Kidney (tissue), 14 donors: ENCODE measurements around the gene RAD51B. TPM values are rescaled to one million over a fixed set of nuclear protein-coding genes. Genes with fewer than 3 reads are reported as not detected.

Experiments
- DNase-seq, 5 donors: peaks; one replicate each; pipeline ENCODE4 v3.0.0-alpha.2; 2013 to 2020
- FAIRE-seq: peaks from 2 replicates; lab custom pipeline; 2012; peaks lifted over from hg19 to GRCh38; lab: Jason Lieb, UNC
- H3K27ac ChIP-seq, 2 donors: one replicate each; pipeline ENCODE4 v1.7.0; 2013; ENCODE audit warnings: low read depth in 2 of 2, low read length in 2 of 2, inconsistent platforms in 1 of 2
- H3K27me3 ChIP-seq: one replicate; pipeline ENCODE4 v1.7.1; 2013; ENCODE audit warnings: low read length, inconsistent platforms; ENCODE audit not compliant: control insufficient read depth, insufficient read depth
- H3K36me3 ChIP-seq, 3 donors: one replicate each; pipeline versions ENCODE4 v1.7.0 to v1.7.1; 2013; ENCODE audit warnings: low read length in 3 of 3, control low read depth in 1 of 3, inconsistent platforms in 1 of 3; ENCODE audit not compliant: insufficient read depth in 3 of 3, control insufficient read depth in 2 of 3
- H3K4me1 ChIP-seq, 3 donors: one replicate each; pipeline versions ENCODE4 v1.7.0 to v1.7.1; 2013; ENCODE audit warnings: low read length in 3 of 3, inconsistent platforms in 1 of 3, low read depth in 1 of 3; ENCODE audit not compliant: control insufficient read depth in 2 of 3, insufficient read depth in 2 of 3
- H3K4me3 ChIP-seq, 3 donors: one replicate each; pipeline versions ENCODE4 v1.7.0 to v1.8.1; 2013; ENCODE audit warnings: low read length in 3 of 3, control low read depth in 1 of 3, inconsistent platforms in 1 of 3
- H3K9ac ChIP-seq, 3 donors: one replicate each; pipeline versions ENCODE4 v1.7.0 to v1.7.1; 2013; ENCODE audit warnings: low read length in 3 of 3, control low read depth in 1 of 3, inconsistent platforms in 1 of 3
- H3K9me3 ChIP-seq, 3 donors: one replicate each; pipeline versions ENCODE4 v1.7.0 to v1.7.1; 2013; ENCODE audit warnings: low read length in 3 of 3, control low read depth in 1 of 3, inconsistent platforms in 1 of 3; ENCODE audit not compliant: control insufficient read depth in 2 of 3, insufficient read depth in 1 of 3
- intact Hi-C: fragments of 100-400 bp; cut with DNase I; formaldehyde crosslinking; loops from one replicate; pipeline ENCODE4 v1.11.1; 2022
- polyA plus RNA-seq: library from polyadenylated mRNA; stranded (reverse); fragments of 350-450 nt; fragmentation: Illumina TruSeq; extraction: RNeasy Lipid Tissue Mini Kit (QIAGEN cat#74804); gene quantifications from one replicate; pipeline ENCODE4 v1.2.3, GENCODE V29; 2014; ENCODE audit warnings: low read depth, low replicate concordance; ENCODE audit not compliant: insufficient read depth
- total RNA-seq: library from RNA; stranded (reverse); fragmentation: NEBNext Ultra II Directional; extraction: Animal tissue kit (Norgen Biotek cat#: 25700); gene quantifications from one replicate; pipeline ENCODE4 v1.2.1, GENCODE V29; 2021
- TF ChIP-seq, protein P1 (sequence below): IDR thresholded peaks from 3 replicates; pipeline ENCODE4 v1.5.1; 2012; ENCODE audit warnings: mild to moderate bottlenecking, moderate library complexity, borderline replicate concordance; ENCODE audit not compliant: insufficient read depth; ENCODE audit errors: extremely low read depth
- donor health status: control.
- donor health status: control.
- donor health status: control.
- donor health status: control.
- donor health status: control.
- donor health status: DM: yes; HTN: yes; CAD: no.
- donor health status: Normal renal cell carcinoma (clear cell type).

RAD51B gene
- total and polyA plus RNA-seq, 2 donors from 2014 or later, result 6.9 to 18.0 TPM

DNA sequence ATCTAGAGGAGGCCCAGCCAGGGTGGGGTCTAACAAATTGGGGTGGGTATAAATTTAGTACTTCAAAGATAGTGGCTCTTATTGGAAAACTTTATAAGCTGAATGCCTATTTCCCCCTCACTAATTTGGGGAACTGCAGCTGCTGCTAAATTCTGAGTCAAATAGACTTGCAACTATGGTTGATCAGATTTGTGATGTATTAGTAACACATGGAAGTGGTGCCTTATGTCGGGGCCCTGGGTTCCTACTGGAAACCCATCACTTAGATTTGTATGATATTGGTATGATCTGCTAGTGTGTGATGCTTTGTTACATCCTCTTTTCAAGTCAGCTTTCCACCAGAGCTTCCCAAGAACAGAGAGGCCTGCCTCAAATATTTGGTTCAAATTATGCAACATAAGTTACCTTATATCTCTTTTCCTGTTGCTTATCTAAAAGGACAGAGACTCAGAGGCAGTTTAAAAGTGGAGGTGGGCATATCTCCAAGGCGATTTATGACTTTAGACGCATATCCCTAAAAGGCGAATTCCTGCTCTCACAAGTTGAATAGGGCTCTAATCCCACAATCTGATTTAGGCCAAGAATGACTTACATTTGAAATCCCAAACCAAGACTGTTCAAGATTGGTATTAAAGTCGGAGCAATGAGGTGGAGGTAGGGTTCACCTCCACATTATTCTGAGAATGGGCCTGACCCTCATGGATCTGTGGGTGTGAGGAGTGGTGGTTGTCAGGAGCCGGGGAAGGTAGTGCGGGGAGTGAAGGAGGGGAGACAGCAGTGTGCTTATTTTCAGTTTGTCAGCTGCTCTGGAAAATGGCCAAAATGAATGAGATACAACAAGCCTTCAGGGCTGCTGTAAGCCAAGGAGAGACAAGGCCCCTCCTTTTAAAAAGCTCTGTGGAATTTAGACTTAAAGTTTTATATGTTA lies 425.8 kb downstream of the RAD51B start:
- no peaks in the 10 kb centered on the region for H3K9me3 ChIP-seq
- no peaks in the 10 kb centered on the region for H3K27me3 ChIP-seq
- peak overlapping the region in 1 of 3 donors; percentile 17 for H3K4me3 ChIP-seq
- FAIRE-seq (no peak), DNase-seq (peak in 2 of 5 donors; percentile 51 to 88)
- TF ChIP-seq, protein P1, sequence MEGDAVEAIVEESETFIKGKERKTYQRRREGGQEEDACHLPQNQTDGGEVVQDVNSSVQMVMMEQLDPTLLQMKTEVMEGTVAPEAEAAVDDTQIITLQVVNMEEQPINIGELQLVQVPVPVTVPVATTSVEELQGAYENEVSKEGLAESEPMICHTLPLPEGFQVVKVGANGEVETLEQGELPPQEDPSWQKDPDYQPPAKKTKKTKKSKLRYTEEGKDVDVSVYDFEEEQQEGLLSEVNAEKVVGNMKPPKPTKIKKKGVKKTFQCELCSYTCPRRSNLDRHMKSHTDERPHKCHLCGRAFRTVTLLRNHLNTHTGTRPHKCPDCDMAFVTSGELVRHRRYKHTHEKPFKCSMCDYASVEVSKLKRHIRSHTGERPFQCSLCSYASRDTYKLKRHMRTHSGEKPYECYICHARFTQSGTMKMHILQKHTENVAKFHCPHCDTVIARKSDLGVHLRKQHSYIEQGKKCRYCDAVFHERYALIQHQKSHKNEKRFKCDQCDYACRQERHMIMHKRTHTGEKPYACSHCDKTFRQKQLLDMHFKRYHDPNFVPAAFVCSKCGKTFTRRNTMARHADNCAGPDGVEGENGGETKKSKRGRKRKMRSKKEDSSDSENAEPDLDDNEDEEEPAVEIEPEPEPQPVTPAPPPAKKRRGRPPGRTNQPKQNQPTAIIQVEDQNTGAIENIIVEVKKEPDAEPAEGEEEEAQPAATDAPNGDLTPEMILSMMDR, result no peak
- peaks cover 24 to 34% (median 33%) of the 10 kb centered on the region in 3 donors for H3K4me1 ChIP-seq
- no peaks in the 10 kb centered on the region for H3K36me3 ChIP-seq
- H3K27ac ChIP-seq, result peak overlapping the region; percentile 43 to 86
- H3K9ac ChIP-seq, result peak overlapping the region in 2 of 3 donors; percentile 44 to 49
- intact Hi-C loops, result loop anchor here (10.0 kb wide), 1 partner anchor 569 kb away; no protein-coding TSS in a partner anchor

DNA sequence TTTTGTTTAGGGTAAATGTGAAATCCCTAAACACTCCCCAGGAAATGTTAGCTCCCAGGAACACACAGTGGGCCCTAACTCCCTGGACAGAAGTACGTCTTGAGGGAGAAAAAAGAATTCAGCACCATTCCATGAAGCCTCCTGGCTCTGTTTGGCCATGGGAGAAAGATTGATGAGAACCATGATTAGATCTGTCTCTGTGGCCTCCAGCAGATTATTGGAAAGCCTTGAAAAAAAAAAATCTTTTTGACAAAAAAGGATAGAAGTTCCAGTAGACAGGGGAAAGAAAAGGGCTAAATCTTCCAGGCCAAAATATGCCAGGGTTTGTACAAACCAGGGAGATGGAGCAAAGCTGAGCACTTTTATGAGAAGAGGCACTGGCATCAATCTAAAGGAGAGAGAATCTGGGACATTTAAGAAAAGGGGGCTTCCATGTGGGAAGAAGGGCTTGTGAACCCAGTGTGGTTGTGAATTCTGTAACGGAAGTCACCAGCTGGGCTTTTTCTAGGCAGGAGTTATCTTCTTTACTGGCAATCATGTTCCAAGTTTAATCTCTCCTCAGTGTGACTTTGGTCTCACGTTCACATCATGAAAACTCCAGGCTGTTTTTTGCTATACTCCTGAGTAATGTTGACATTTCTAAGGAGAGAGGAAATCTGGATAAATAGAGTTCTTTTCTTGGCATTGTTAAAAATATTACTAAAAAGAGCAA lies 426.7 kb downstream of the RAD51B start:
- Histone ChIP-seq H3K9ac (peak overlapping the region in 2 of 3 donors; percentile 14 to 49), H3K9me3 (no peaks in the 10 kb centered on the region), H3K27me3 (no peaks in the 10 kb centered on the region), H3K36me3 (no peaks in the 10 kb centered on the region), H3K4me1 (peaks cover 29 to 39% (median 36%) of the 10 kb centered on the region in 3 donors), H3K27ac (peak overlapping the region; percentile 43 to 86), H3K4me3 (peak overlapping the region in 1 of 3 donors; percentile 17)
- TF ChIP-seq, protein P1, result no peak
- intact Hi-C loops, result loop anchor here (10.0 kb wide), 1 partner anchor 569 kb away; no protein-coding TSS in a partner anchor
- DNase-seq (peak in 2 of 5 donors; percentile 45 to 66), FAIRE-seq (no peak)

DNA sequence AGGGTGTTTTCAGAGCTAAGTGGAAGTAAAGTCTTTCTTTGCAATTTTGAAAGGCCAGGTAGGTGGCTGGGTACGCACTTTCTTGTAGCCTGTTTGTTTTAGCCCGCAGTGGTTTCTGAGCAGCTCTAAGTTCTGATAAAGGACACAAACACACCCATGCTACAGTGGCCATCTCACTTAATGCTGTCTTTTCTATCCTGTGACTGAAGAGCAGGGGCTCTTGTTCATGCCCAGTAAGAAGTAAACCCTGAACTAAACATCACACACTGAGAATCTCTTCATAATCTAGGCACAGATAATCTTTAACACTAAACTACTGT lies 427.2 kb downstream of the RAD51B start:
- H3K9ac ChIP-seq, result peak overlapping the region in 1 of 3 donors; percentile 14
- intact Hi-C loops, result loop anchor here (10.0 kb wide), 1 partner anchor 568 kb away; no protein-coding TSS in a partner anchor
- H3K27ac ChIP-seq, result peak overlapping the region; percentile 43 to 86
- no peak for FAIRE-seq
- peaks cover 33 to 39% (median 36%) of the 10 kb centered on the region in 3 donors for H3K4me1 ChIP-seq
- no peaks in the 10 kb centered on the region for H3K9me3 ChIP-seq
- DNase-seq, result no peak
- TF ChIP-seq, protein P1, result no peak
- H3K4me3 ChIP-seq, result no peak overlapping the region
- no peaks in the 10 kb centered on the region for H3K27me3 ChIP-seq
- no peaks in the 10 kb centered on the region for H3K36me3 ChIP-seq
